Subcutaneous abdominal adipose tissue (tissue), 5 donors: Measurements from ENCODE around the gene OR10V1.

Experiments
- H3K27ac ChIP-seq: one replicate; pipeline ENCODE4 v1.7.0; 2013; ENCODE audit warnings: low read depth, mild to moderate bottlenecking, inconsistent platforms, low read length, moderate library complexity
- H3K27me3 ChIP-seq, 5 donors: one replicate each; pipeline ENCODE4 v1.7.0; 2013; ENCODE audit warnings: low read length in 5 of 5, inconsistent platforms in 1 of 5; ENCODE audit not compliant: control insufficient read depth in 5 of 5, insufficient read depth in 4 of 5
- H3K36me3 ChIP-seq, 5 donors: one replicate each; pipeline ENCODE4 v1.7.0; 2013; ENCODE audit warnings: low read length in 5 of 5; ENCODE audit not compliant: control insufficient read depth in 5 of 5, insufficient read depth in 5 of 5
- H3K4me1 ChIP-seq, 5 donors: one replicate each; pipeline ENCODE4 v1.7.0; 2013; ENCODE audit warnings: low read length in 5 of 5, mild to moderate bottlenecking in 3 of 5, moderate library complexity in 1 of 5; ENCODE audit not compliant: control insufficient read depth in 5 of 5, insufficient read depth in 5 of 5
- H3K4me3 ChIP-seq, 5 donors: one replicate each; pipeline ENCODE4 v1.7.0; 2013; ENCODE audit warnings: low read length in 5 of 5, low read depth in 1 of 5
- H3K9ac ChIP-seq, 5 donors: one replicate each; pipeline ENCODE4 v1.7.0; 2013; ENCODE audit warnings: low read length in 5 of 5, mild to moderate bottlenecking in 4 of 5, moderate library complexity in 3 of 5
- H3K9me3 ChIP-seq, 5 donors: one replicate each; pipeline ENCODE4 v1.7.0; 2013; ENCODE audit warnings: low read length in 5 of 5; ENCODE audit not compliant: control insufficient read depth in 5 of 5
- donor health status: healthy.
- donor health status: healthy.
- donor health status: healthy.
- donor health status: healthy.
- donor health status: healthy.

The OR10V1 gene

GRCh38 chr11:59754494-59754858 lies 40.8 kb upstream of the OR10V1 start:
- Histone ChIP-seq H3K4me1 (peaks cover 0 to 26% (median 22%) of the 10 kb centered on the region in 5 donors), H3K9me3 (no peaks in the 10 kb centered on the region), H3K27me3 (no peaks in the 10 kb centered on the region), H3K36me3 (no peaks in the 10 kb centered on the region), H3K4me3 (peak overlapping the region; percentile 85 to 97 (median 88)), H3K27ac (peak overlapping the region; percentile 83), H3K9ac (peak overlapping the region in 4 of 5 donors; percentile 67 to 86 (median 84))

GRCh38 chr11:59753650-59754493 lies 40.2 kb upstream of the OR10V1 start:
- Histone ChIP-seq H3K27ac (peak overlapping the region; percentile 83), H3K4me1 (peaks cover 0 to 26% (median 22%) of the 10 kb centered on the region in 5 donors), H3K36me3 (no peaks in the 10 kb centered on the region), H3K4me3 (peak overlapping the region; percentile 85 to 97 (median 88)), H3K27me3 (peaks cover 0 to 1% (median 0%) of the 10 kb centered on the region in 5 donors), H3K9ac (peak overlapping the region in 4 of 5 donors; percentile 67 to 86 (median 84)), H3K9me3 (no peaks in the 10 kb centered on the region)

GRCh38 chr11:59746111-59746510 lies 32.5 kb upstream of the OR10V1 start:
- H3K27me3 ChIP-seq: peaks cover 0 to 2% (median 0%) of the 10 kb centered on the region in 5 donors
- H3K27ac ChIP-seq: no peak overlapping the region
- no peaks in the 10 kb centered on the region for H3K4me1 ChIP-seq
- no peaks in the 10 kb centered on the region for H3K36me3 ChIP-seq
- H3K4me3 ChIP-seq: no peak overlapping the region
- no peaks in the 10 kb centered on the region for H3K9me3 ChIP-seq
- H3K9ac ChIP-seq: no peak overlapping the region

GRCh38 chr11:59730896-59731565 lies 17.4 kb upstream of the OR10V1 start:
- H3K4me3 ChIP-seq: no peak overlapping the region
- no peaks in the 10 kb centered on the region for H3K27me3 ChIP-seq
- no peaks in the 10 kb centered on the region for H3K36me3 ChIP-seq
- no peaks in the 10 kb centered on the region for H3K9me3 ChIP-seq
- H3K4me1 ChIP-seq: no peaks in the 10 kb centered on the region
- no peak overlapping the region for H3K9ac ChIP-seq
- no peak overlapping the region for H3K27ac ChIP-seq

GRCh38 chr11:59729834-59730233 lies 16.2 kb upstream of the OR10V1 start:
- H3K4me3 ChIP-seq: no peak overlapping the region
- H3K9ac ChIP-seq: no peak overlapping the region
- no peak overlapping the region for H3K27ac ChIP-seq
- no peaks in the 10 kb centered on the region for H3K36me3 ChIP-seq
- no peaks in the 10 kb centered on the region for H3K4me1 ChIP-seq
- H3K27me3 ChIP-seq: no peaks in the 10 kb centered on the region
- no peaks in the 10 kb centered on the region for H3K9me3 ChIP-seq

GRCh38 chr11:59728913-59729312 lies 15.3 kb upstream of the OR10V1 start:
- Histone ChIP-seq H3K4me3 (no peak overlapping the region), H3K9me3 (no peaks in the 10 kb centered on the region), H3K4me1 (no peaks in the 10 kb centered on the region), H3K36me3 (no peaks in the 10 kb centered on the region), H3K27ac (no peak overlapping the region), H3K27me3 (no peaks in the 10 kb centered on the region), H3K9ac (no peak overlapping the region)

- Histone ChIP-seq H3K36me3 (no peaks in the 10 kb centered on the region), H3K4me1 (no peaks in the 10 kb centered on the region), H3K27me3 (no peaks in the 10 kb centered on the region), H3K4me3 (no peak overlapping the region), H3K9me3 (no peaks in the 10 kb centered on the region), H3K27ac (no peak overlapping the region), H3K9ac (no peak overlapping the region)
These were observed 14.5 kb upstream of the OR10V1 start for GRCh38 chr11:59728154-59728553.

GRCh38 chr11:59727426-59727825 lies 13.8 kb upstream of the OR10V1 start:
- Histone ChIP-seq H3K36me3 (no peaks in the 10 kb centered on the region), H3K4me3 (no peak overlapping the region)

GRCh38 chr11:59724066-59724465 lies 10.4 kb upstream of the OR10V1 start:
- Histone ChIP-seq H3K9ac (no peak overlapping the region), H3K4me1 (no peaks in the 10 kb centered on the region), H3K36me3 (no peaks in the 10 kb centered on the region)

More at GRCh38 chr11:59727426-59727825, 13.8 kb upstream of the OR10V1 start:
- Histone ChIP-seq H3K9me3 (no peaks in the 10 kb centered on the region), H3K4me1 (no peaks in the 10 kb centered on the region), H3K9ac (no peak overlapping the region), H3K27me3 (no peaks in the 10 kb centered on the region), H3K27ac (no peak overlapping the region)

GRCh38 chr11:59719556-59719955 lies 5.9 kb upstream of the OR10V1 start:
- no peaks in the 10 kb centered on the region for H3K4me1 ChIP-seq
- no peaks in the 10 kb centered on the region for H3K9me3 ChIP-seq
- no peak overlapping the region for H3K27ac ChIP-seq
- no peak overlapping the region for H3K4me3 ChIP-seq
- no peak overlapping the region for H3K9ac ChIP-seq
- H3K36me3 ChIP-seq: no peaks in the 10 kb centered on the region
- peaks cover 0 to 2% (median 0%) of the 10 kb centered on the region in 5 donors for H3K27me3 ChIP-seq

More at GRCh38 chr11:59724066-59724465, 10.4 kb upstream of the OR10V1 start:
- Histone ChIP-seq H3K9me3 (no peaks in the 10 kb centered on the region), H3K4me3 (no peak overlapping the region), H3K27me3 (peaks cover 0 to 2% (median 0%) of the 10 kb centered on the region in 5 donors), H3K27ac (no peak overlapping the region)
